ENCODE results near the gene CPZ.

The CPZ gene

GRCh38 chr4:8592366-8593263, at the start of gene CPZ:
Gene CPZ (plus strand): TSS chr4:8592765. CDS start chr4:8592834, 69 bp downstream.
- no peak for DNase-seq

- DNase-seq = no peak
Observed at GRCh38 chr4:8542776-8543525, 49.6 kb upstream of the CPZ start.

- no peak for DNase-seq
Observed at GRCh38 chr4:8543623-8544022, 48.9 kb upstream of the CPZ start.

- no peak for DNase-seq
Observed at GRCh38 chr4:8544282-8544681, 48.3 kb upstream of the CPZ start.

- no peak for DNase-seq
Observed at GRCh38 chr4:8544741-8545438, 47.7 kb upstream of the CPZ start.

- DNase-seq = no peak
Observed at GRCh38 chr4:8545439-8545765, 47.2 kb upstream of the CPZ start.

- DNase-seq = no peak
Observed at GRCh38 chr4:8546766-8547107, 45.8 kb upstream of the CPZ start.

- DNase-seq = peak; percentile 12
Observed at GRCh38 chr4:8547108-8547911, 45.3 kb upstream of the CPZ start.

GRCh38 chr4:8547912-8548730, 44.4 kb upstream of the CPZ start:
- no peak for DNase-seq

GRCh38 chr4:8548731-8549351, 43.7 kb upstream of the CPZ start:
- no peak for DNase-seq

- DNase-seq = no peak
Observed at GRCh38 chr4:8549352-8549931, 43.1 kb upstream of the CPZ start.

- no peak for DNase-seq
Observed at GRCh38 chr4:8550691-8551090, 41.9 kb upstream of the CPZ start.

- no peak for DNase-seq
Observed at GRCh38 chr4:8552024-8552423, 40.5 kb upstream of the CPZ start.

GRCh38 chr4:8552581-8553205, 39.9 kb upstream of the CPZ start:
- DNase-seq = no peak

- no peak for DNase-seq
Observed at GRCh38 chr4:8553216-8553615, 39.3 kb upstream of the CPZ start.

- DNase-seq = no peak
Observed at GRCh38 chr4:8553991-8554405, 38.6 kb upstream of the CPZ start.

GRCh38 chr4:8554555-8555100, 37.9 kb upstream of the CPZ start:
- DNase-seq = no peak

GRCh38 chr4:8555716-8556115, 36.8 kb upstream of the CPZ start:
- DNase-seq = no peak

GRCh38 chr4:8556341-8557150, 36.0 kb upstream of the CPZ start:
- no peak for DNase-seq

All from activated CD4-positive, alpha-beta T cell treated with anti-CD3 and anti-CD28 coated beads, Interleukin-10, Interleukin-2, amounts not matched to agents 100 ng/mL and 50 ng/mL, durations not matched to agents 16 hours and 8 hours (primary cell).